Fibroblast of pulmonary artery (primary cell): ENCODE data around the gene SNX14.

Experiments
- DNase-seq: peaks from one replicate; pipeline ENCODE4 v3.0.0-alpha.2; 2010; ENCODE audit warnings: low read depth
- H3K4me3 ChIP-seq: replicated peaks from 2 replicates; pipeline ENCODE4 v1.5.1; 2011; ENCODE audit warnings: low read depth, mild to moderate bottlenecking, control low read depth, low read length, moderate library complexity
- TF ChIP-seq, protein P1 (sequence below): IDR thresholded peaks from 2 replicates; pipeline ENCODE4 v1.5.1; 2011; ENCODE audit warnings: mild to moderate bottlenecking, control low read depth, low read length, inconsistent platforms; ENCODE audit errors: missing control alignments

SNX14 gene, protein sequence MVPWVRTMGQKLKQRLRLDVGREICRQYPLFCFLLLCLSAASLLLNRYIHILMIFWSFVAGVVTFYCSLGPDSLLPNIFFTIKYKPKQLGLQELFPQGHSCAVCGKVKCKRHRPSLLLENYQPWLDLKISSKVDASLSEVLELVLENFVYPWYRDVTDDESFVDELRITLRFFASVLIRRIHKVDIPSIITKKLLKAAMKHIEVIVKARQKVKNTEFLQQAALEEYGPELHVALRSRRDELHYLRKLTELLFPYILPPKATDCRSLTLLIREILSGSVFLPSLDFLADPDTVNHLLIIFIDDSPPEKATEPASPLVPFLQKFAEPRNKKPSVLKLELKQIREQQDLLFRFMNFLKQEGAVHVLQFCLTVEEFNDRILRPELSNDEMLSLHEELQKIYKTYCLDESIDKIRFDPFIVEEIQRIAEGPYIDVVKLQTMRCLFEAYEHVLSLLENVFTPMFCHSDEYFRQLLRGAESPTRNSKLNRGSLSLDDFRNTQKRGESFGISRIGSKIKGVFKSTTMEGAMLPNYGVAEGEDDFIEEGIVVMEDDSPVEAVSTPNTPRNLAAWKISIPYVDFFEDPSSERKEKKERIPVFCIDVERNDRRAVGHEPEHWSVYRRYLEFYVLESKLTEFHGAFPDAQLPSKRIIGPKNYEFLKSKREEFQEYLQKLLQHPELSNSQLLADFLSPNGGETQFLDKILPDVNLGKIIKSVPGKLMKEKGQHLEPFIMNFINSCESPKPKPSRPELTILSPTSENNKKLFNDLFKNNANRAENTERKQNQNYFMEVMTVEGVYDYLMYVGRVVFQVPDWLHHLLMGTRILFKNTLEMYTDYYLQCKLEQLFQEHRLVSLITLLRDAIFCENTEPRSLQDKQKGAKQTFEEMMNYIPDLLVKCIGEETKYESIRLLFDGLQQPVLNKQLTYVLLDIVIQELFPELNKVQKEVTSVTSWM

DNA sequence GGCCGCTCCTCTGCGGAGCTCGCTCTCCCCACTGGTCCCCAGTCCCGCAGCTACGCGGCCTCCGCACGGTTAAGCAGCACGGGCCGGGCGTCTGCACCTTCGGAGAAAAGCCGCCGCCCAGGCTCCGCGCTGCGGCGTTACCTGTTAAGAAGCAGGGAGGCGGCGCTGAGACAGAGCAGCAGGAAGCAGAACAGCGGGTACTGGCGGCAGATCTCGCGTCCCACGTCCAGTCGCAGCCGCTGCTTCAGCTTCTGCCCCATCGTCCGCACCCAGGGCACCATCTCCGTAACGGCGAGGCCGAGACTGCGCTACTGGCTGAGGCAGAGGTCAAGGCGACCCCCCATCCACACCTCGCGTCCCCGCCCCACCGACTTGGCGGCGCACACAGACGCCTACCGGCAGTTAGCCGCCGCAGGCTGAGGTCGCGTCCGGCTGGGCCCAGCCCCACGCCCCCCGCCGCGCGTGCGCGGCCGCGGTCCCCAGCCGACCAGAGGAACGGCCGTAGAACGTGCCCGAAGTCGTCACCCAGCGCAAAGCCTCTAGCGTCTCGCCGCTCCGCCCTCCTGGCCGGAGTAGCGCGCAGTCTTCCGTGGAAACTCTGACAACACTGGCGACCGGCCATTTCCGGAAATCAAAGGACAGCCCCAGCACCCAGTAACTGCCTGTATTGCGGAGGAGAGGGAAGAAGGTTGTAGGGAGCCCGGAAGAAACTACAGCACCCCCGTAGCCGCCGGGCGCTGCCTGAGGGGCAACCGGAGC is at the start of gene SNX14:
SNX14 (minus strand) TSS at position 421 of the 759 bp plus-strand sequence; CDS start at position 281, 140 bp downstream.
- DNase-seq: peak; percentile 97
- TF ChIP-seq, protein P1, sequence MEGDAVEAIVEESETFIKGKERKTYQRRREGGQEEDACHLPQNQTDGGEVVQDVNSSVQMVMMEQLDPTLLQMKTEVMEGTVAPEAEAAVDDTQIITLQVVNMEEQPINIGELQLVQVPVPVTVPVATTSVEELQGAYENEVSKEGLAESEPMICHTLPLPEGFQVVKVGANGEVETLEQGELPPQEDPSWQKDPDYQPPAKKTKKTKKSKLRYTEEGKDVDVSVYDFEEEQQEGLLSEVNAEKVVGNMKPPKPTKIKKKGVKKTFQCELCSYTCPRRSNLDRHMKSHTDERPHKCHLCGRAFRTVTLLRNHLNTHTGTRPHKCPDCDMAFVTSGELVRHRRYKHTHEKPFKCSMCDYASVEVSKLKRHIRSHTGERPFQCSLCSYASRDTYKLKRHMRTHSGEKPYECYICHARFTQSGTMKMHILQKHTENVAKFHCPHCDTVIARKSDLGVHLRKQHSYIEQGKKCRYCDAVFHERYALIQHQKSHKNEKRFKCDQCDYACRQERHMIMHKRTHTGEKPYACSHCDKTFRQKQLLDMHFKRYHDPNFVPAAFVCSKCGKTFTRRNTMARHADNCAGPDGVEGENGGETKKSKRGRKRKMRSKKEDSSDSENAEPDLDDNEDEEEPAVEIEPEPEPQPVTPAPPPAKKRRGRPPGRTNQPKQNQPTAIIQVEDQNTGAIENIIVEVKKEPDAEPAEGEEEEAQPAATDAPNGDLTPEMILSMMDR: no peak
- H3K4me3 ChIP-seq: peak within 1 kb of the TSS; percentile 85

DNA sequence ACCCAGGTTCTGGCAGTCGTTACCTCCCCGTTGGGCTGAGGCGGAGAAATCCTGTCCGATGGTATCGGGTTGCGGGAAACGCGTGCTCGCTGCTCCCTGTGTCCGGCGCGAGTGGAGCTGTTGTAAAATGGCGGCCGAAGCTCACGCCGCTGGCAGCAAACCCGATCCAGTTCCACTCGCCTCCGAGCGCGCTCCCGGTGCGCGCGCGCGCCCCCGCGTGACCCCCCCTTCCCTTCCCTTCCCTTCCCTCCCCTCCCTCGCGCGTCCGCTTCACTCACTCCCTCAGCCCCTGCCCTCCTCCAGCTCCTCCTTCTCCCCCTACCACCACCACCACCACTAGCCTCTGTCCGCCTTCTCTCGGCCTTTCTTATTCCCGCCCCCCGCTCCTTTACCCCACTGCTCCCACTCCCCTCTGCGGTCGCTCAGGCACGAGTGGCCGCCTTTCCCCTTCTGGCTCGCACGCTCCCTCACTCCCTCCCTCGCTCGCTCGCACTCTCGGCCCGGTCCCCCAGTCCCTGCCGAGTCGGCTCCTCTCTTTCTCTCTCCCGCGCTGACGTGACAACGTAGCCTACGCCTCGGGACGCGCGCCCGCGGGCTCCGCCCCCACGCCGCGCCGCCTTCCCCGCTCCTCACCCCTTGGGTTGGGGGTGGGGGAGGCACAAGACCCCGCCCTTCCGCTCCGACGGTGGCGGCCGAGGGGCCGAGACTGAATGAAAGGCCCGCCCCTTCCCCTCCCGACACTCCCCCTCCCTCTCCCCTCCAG is 49.3 kb upstream of the SNX14 start, which contains the start of gene SYNCRIP:
SYNCRIP (minus strand) TSS at position 113 of the 763 bp plus-strand sequence. CDS start 1,447 bp downstream, outside the sequence.
- peak; percentile 98 for DNase-seq
- TF ChIP-seq, protein P1: no peak
- H3K4me3 ChIP-seq: peak within 1 kb of the TSS; percentile 97

DNA sequence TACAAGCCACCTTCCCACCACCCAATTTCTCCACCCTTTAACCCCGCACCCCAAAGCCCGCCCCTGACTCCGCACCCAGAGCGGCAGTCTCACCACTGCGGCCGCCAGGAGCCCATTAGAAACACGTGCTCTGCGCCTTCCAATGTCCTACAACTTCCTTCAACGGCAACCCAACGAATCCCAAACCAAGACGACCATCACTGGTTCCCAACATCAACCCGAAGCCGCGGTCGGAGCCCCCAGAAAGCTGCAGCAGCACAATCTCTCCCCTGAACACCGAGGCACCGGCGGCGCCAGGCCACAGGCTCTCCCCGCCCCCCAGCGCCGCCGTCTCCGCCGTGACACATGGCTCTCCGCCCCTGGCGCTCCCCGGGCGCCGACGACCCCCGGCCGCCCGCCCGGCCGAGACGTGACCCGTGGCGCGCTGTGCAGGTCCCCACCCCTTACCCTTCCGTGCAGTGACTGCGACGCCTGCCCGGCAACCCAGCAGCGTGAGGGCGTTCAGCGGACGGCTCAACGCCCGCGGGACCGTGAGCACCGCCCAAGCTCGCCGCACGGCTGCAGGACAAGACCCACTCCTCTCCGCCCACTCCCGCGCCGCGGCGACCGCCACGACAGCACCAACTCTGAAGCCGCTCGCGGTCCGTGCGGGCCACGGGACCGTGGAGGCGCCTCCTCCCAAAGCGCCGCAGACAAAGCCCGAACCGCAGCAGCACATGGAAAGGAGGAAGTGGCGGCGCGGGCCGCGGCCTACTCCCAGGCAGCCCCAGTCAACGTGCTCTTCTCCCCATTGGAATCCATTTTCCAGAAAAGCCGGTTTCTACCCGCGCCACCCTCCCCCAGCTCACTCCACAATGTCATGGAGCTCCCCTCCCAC is 48.5 kb upstream of the SNX14 start:
- TF ChIP-seq, protein P1: no peak
- H3K4me3 ChIP-seq: peak overlapping the region; percentile 97
- peak; percentile 51 for DNase-seq

DNA sequence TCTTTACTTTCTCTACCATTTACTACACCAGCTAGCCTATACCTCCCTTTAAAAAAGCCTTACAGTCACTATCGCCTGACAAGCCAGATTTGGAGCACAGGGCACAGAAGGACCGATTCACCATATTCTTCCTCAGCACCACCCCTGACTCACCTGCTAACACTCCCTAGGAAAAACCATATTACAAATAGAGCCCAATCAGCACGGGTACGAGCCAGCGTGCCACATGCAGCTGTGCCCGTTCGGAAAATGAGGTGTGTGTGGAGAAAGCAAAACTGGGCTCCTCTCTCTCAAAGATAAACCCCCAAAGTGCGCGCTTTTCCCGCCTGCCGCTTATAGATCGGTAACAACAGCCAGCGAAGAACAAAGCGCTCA is 47.9 kb upstream of the SNX14 start:
- DNase-seq: no peak
- TF ChIP-seq, protein P1: no peak
- H3K4me3 ChIP-seq: peak overlapping the region; percentile 97

DNA sequence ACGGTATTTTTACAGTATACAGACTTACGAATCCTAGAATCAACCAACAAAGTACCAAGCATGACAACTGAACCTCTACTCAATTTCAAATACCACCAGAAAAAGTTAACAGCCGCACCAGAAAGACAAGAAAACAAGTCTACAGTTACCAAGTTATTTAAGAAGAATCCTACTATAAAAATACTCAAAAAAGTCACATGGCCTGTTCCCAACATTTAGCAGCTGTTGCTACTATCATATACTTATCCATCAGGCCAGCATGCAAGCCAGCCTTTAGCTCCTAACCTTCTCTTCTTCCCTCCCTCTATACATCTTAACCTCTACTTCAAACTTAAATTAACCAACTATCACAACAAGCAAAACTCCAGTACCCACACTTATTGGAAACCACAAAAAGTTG is 47.2 kb upstream of the SNX14 start:
- DNase-seq: no peak
- TF ChIP-seq, protein P1: no peak
- peak overlapping the region; percentile 97 for H3K4me3 ChIP-seq
